GM23338 (cell line): ENCODE results near the gene PKHD1. TPM values are rescaled to one million over a fixed set of nuclear protein-coding genes. Genes with fewer than 3 reads are reported as not detected.

Experiments used
- ATAC-seq: fragments of 200-7000 bp; cut with Tn5 transposase; 3 replicates; pipeline ENCODE4 v1.9.1; 2020
- DNase-seq: peaks from one replicate; pipeline ENCODE4 v3.0.0-alpha.2; 2015; ENCODE audit warnings: low spot score
- H2AFZ ChIP-seq: fragments of 200-600 bp; sonication (generic); 2 replicates; pipeline ENCODE4 v1.8.0; 2016; ENCODE audit warnings: antibody characterized with exemption, mild to moderate bottlenecking, moderate library complexity
- H3F3A ChIP-seq: fragments of 200-600 bp; sonication (generic); replicated peaks from 2 replicates; pipeline ENCODE4 v1.8.0; 2017; ENCODE audit warnings: antibody characterized with exemption, mixed run types, low read depth
- H3K27ac ChIP-seq: fragments of 200-600 bp; sonication (generic); 2 replicates; pipeline ENCODE4 v1.6.1; 2016; ENCODE audit warnings: low read depth
- H3K27me3 ChIP-seq: fragments of 200-600 bp; sonication (generic); 2 replicates; pipeline ENCODE4 v1.8.0; 2016; ENCODE audit warnings: mild to moderate bottlenecking, mixed run types, moderate library complexity; ENCODE audit not compliant: insufficient read depth
- H3K36me3 ChIP-seq: fragments of 200-600 bp; sonication (generic); 2 replicates; pipeline ENCODE4 v1.8.0; 2016; ENCODE audit warnings: mild to moderate bottlenecking; ENCODE audit not compliant: insufficient read depth
- H3K4me1 ChIP-seq: fragments of 200-600 bp; sonication (generic); 2 replicates; pipeline ENCODE4 v1.8.0; 2016; ENCODE audit warnings: mild to moderate bottlenecking, moderate library complexity; ENCODE audit not compliant: insufficient read depth
- H3K4me2 ChIP-seq: fragments of 200-600 bp; sonication (generic); 2 replicates; pipeline ENCODE4 v1.7.1; 2017; ENCODE audit warnings: mixed run types
- H3K4me3 ChIP-seq: fragments of 200-600 bp; sonication (generic); 2 replicates; pipeline ENCODE4 v1.6.1; 2016; ENCODE audit warnings: mixed run types
- H3K79me2 ChIP-seq: fragments of 200-600 bp; sonication (generic); replicated peaks from 2 replicates; pipeline ENCODE4 v1.8.0; 2017; ENCODE audit warnings: mild to moderate bottlenecking; ENCODE audit not compliant: insufficient read depth
- H3K9me2 ChIP-seq: fragments of 200-600 bp; sonication (generic); 2 replicates; pipeline ENCODE4 v1.8.0; 2017; ENCODE audit not compliant: insufficient read depth
- H4K20me1 ChIP-seq: fragments of 200-600 bp; sonication (generic); replicated peaks from 2 replicates; pipeline ENCODE4 v1.8.0; 2017; ENCODE audit warnings: mild to moderate bottlenecking; ENCODE audit not compliant: insufficient read depth
- H3K27ac Mint-ChIP-seq: 2 replicates; pipeline ENCODE4 v1.8.0; 2020; ENCODE audit warnings: inconsistent platforms, mild to moderate bottlenecking, moderate library complexity, mixed read lengths
- H3K27me3 Mint-ChIP-seq: 3 replicates; pipeline ENCODE4 v1.8.0; 2022; ENCODE audit warnings: low read depth, mild to moderate bottlenecking, moderate library complexity, mixed read lengths, inconsistent platforms; ENCODE audit not compliant: insufficient read depth, poor library complexity
- H3K36me3 Mint-ChIP-seq: 3 replicates; pipeline ENCODE4 v1.8.0; 2021; ENCODE audit warnings: low read depth, mild to moderate bottlenecking, inconsistent platforms, moderate library complexity, mixed read lengths
- H3K4me1 Mint-ChIP-seq: 3 replicates; pipeline ENCODE4 v1.8.0; 2020; ENCODE audit warnings: mild to moderate bottlenecking, inconsistent platforms, mixed read lengths
- H3K4me3 Mint-ChIP-seq: 3 replicates; pipeline ENCODE4 v1.8.0; 2021; ENCODE audit warnings: moderate library complexity, mild to moderate bottlenecking, inconsistent platforms, mixed read lengths
- H3K9me3 Mint-ChIP-seq: 3 replicates; pipeline ENCODE4 v1.8.0; 2020; ENCODE audit warnings: moderate library complexity, mild to moderate bottlenecking, inconsistent platforms, mixed read lengths
- CTCF ChIP-seq, 2 experiments: fragments of 200-600 bp in 1 of 2; sonication (generic) in 1 of 2; conservative IDR thresholded peaks; 2 replicates each; pipeline versions ENCODE4 v1.5.1 to v1.6.1; 2016 to 2017; ENCODE audit warnings: antibody characterized with exemption in 2 of 2, low read depth in 2 of 2, mild to moderate bottlenecking in 2 of 2, moderate library complexity in 1 of 2
- ETS1 ChIP-seq: IDR thresholded peaks from 2 replicates; pipeline ENCODE4 v1.6.1; 2016; ENCODE audit warnings: antibody characterized with exemption
- EZH2 ChIP-seq: fragments of 200-600 bp; sonication (generic); IDR thresholded peaks from one replicate; pipeline ENCODE4 v1.8.0; 2017; ENCODE audit warnings: antibody characterized with exemption, mild to moderate bottlenecking, low read depth; ENCODE audit not compliant: unreplicated experiment
- EZH2phosphoT487 ChIP-seq: fragments of 200-600 bp; sonication (generic); IDR thresholded peaks from one replicate; pipeline ENCODE4 v1.8.1; 2018; ENCODE audit warnings: antibody characterized with exemption; ENCODE audit not compliant: unreplicated experiment
- JUNB ChIP-seq: IDR thresholded peaks from one replicate; pipeline ENCODE4 v1.6.1; 2016; ENCODE audit warnings: antibody characterized with exemption; ENCODE audit not compliant: unreplicated experiment
- ZNF114 ChIP-seq: fragments of 250-450 bp; sonication (Bioruptor Pico); IDR thresholded peaks from 2 replicates; pipeline ENCODE4 v1.5.0; 2020; ENCODE audit warnings: mild to moderate bottlenecking, moderate library complexity
- ZNF331 ChIP-seq: fragments of 250-450 bp; sonication (Bioruptor Pico); IDR thresholded peaks from 2 replicates; pipeline ENCODE4 v1.5.0; 2020; ENCODE audit warnings: low read depth, mild to moderate bottlenecking, moderate library complexity
- polyA plus RNA-seq: library from polyadenylated mRNA; unstranded; fragments of >200 nt; fragmentation: Nextera tagmentation; extraction: Ambion mirVana; gene quantifications from 2 replicates; pipeline ENCODE4 v1.2.1, GENCODE V29; 2016
- total RNA-seq: library from RNA; depleted of rRNA; stranded (reverse); fragments of >200 nt; shearing (Covaris generic); gene quantifications from 2 replicates; pipeline ENCODE4 v1.2.3, GENCODE V29; 2014
- TF ChIP-seq, protein P1 (sequence below): IDR thresholded peaks from one replicate; pipeline ENCODE4 v1.6.1; 2018; ENCODE audit warnings: antibody characterized with exemption; ENCODE audit not compliant: unreplicated experiment
- TF ChIP-seq, protein P2 (sequence below): fragments of 250-450 bp; sonication (Bioruptor Pico); IDR thresholded peaks from 2 replicates; pipeline ENCODE4 v1.5.0; 2020; ENCODE audit warnings: mild to moderate bottlenecking, moderate library complexity

Gene PKHD1
- total and polyA plus RNA-seq, 2 experiments from 2014 or later, result 0.03 to 0.07 TPM

- no peaks in the 10 kb centered on the region for H3K27me3 ChIP-seq
- TF ChIP-seq EZH2, result no peak
- no peak for TF ChIP-seq ZNF114 (CRISPR knock-in tag)
- no peak for TF ChIP-seq JUNB
- no peak for TF ChIP-seq EZH2phosphoT487
- no peak for TF ChIP-seq ETS1
- TF ChIP-seq, protein P1, sequence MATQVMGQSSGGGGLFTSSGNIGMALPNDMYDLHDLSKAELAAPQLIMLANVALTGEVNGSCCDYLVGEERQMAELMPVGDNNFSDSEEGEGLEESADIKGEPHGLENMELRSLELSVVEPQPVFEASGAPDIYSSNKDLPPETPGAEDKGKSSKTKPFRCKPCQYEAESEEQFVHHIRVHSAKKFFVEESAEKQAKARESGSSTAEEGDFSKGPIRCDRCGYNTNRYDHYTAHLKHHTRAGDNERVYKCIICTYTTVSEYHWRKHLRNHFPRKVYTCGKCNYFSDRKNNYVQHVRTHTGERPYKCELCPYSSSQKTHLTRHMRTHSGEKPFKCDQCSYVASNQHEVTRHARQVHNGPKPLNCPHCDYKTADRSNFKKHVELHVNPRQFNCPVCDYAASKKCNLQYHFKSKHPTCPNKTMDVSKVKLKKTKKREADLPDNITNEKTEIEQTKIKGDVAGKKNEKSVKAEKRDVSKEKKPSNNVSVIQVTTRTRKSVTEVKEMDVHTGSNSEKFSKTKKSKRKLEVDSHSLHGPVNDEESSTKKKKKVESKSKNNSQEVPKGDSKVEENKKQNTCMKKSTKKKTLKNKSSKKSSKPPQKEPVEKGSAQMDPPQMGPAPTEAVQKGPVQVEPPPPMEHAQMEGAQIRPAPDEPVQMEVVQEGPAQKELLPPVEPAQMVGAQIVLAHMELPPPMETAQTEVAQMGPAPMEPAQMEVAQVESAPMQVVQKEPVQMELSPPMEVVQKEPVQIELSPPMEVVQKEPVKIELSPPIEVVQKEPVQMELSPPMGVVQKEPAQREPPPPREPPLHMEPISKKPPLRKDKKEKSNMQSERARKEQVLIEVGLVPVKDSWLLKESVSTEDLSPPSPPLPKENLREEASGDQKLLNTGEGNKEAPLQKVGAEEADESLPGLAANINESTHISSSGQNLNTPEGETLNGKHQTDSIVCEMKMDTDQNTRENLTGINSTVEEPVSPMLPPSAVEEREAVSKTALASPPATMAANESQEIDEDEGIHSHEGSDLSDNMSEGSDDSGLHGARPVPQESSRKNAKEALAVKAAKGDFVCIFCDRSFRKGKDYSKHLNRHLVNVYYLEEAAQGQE, result no peak
- TF ChIP-seq ZNF331 (CRISPR knock-in tag), result no peak
- TF ChIP-seq, protein P2, sequence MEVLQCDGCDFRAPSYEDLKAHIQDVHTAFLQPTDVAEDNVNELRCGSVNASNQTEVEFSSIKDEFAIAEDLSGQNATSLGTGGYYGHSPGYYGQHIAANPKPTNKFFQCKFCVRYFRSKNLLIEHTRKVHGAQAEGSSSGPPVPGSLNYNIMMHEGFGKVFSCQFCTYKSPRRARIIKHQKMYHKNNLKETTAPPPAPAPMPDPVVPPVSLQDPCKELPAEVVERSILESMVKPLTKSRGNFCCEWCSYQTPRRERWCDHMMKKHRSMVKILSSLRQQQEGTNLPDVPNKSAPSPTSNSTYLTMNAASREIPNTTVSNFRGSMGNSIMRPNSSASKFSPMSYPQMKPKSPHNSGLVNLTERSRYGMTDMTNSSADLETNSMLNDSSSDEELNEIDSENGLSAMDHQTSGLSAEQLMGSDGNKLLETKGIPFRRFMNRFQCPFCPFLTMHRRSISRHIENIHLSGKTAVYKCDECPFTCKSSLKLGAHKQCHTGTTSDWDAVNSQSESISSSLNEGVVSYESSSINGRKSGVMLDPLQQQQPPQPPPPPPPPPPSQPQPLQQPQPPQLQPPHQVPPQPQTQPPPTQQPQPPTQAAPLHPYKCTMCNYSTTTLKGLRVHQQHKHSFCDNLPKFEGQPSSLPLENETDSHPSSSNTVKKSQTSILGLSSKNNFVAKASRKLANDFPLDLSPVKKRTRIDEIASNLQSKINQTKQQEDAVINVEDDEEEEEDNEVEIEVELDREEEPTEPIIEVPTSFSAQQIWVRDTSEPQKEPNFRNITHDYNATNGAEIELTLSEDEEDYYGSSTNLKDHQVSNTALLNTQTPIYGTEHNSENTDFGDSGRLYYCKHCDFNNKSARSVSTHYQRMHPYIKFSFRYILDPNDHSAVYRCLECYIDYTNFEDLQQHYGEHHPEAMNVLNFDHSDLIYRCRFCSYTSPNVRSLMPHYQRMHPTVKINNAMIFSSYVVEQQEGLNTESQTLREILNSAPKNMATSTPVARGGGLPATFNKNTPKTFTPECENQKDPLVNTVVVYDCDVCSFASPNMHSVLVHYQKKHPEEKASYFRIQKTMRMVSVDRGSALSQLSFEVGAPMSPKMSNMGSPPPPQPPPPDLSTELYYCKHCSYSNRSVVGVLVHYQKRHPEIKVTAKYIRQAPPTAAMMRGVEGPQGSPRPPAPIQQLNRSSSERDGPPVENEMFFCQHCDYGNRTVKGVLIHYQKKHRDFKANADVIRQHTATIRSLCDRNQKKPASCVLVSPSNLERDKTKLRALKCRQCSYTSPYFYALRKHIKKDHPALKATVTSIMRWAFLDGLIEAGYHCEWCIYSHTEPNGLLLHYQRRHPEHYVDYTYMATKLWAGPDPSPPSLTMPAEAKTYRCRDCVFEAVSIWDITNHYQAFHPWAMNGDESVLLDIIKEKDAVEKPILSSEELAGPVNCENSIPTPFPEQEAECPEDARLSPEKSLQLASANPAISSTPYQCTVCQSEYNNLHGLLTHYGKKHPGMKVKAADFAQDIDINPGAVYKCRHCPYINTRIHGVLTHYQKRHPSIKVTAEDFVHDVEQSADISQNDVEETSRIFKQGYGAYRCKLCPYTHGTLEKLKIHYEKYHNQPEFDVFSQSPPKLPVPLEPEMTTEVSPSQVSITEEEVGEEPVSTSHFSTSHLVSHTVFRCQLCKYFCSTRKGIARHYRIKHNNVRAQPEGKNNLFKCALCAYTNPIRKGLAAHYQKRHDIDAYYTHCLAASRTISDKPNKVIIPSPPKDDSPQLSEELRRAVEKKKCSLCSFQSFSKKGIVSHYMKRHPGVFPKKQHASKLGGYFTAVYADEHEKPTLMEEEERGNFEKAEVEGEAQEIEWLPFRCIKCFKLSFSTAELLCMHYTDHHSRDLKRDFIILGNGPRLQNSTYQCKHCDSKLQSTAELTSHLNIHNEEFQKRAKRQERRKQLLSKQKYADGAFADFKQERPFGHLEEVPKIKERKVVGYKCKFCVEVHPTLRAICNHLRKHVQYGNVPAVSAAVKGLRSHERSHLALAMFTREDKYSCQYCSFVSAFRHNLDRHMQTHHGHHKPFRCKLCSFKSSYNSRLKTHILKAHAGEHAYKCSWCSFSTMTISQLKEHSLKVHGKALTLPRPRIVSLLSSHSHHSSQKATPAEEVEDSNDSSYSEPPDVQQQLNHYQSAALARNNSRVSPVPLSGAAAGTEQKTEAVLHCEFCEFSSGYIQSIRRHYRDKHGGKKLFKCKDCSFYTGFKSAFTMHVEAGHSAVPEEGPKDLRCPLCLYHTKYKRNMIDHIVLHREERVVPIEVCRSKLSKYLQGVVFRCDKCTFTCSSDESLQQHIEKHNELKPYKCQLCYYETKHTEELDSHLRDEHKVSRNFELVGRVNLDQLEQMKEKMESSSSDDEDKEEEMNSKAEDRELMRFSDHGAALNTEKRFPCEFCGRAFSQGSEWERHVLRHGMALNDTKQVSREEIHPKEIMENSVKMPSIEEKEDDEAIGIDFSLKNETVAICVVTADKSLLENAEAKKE (CRISPR knock-in tag), result no peak
- no peak for TF ChIP-seq CTCF (conservative IDR thresholded peaks at IDR 0.05; ENCODE audit: low read depth in 2 of 2)
- no peaks in the 10 kb centered on the region for H3K27me3 Mint-ChIP-seq
- H3K4me2 ChIP-seq, result no peak overlapping the region
- H3K4me3 Mint-ChIP-seq, result no peak overlapping the region
- H3F3A ChIP-seq, result no peaks in the 10 kb centered on the region
- no peaks in the 10 kb centered on the region for H4K20me1 ChIP-seq
- peaks cover 3% of the 10 kb centered on the region; the same call in 2 of the 3 replicates for H3K36me3 Mint-ChIP-seq
- H3K36me3 ChIP-seq, result no peaks in the 10 kb centered on the region
- DNase-seq (no peak), ATAC-seq (no peak)
- no peak overlapping the region for H3K4me3 ChIP-seq
- no peaks in the 10 kb centered on the region for H3K79me2 ChIP-seq
- H2AFZ ChIP-seq, result no peak overlapping the region
- no peak overlapping the region for H3K27ac Mint-ChIP-seq
- no peak overlapping the region for H3K27ac ChIP-seq
- H3K4me1 ChIP-seq, result peaks cover 7% of the 10 kb centered on the region; the same call in 1 of the 2 replicates
- H3K9me3 Mint-ChIP-seq, result peaks cover 8% of the 10 kb centered on the region; the same call in 2 of the 3 replicates
- peaks cover 7% of the 10 kb centered on the region for H3K4me1 Mint-ChIP-seq
- H3K9me2 ChIP-seq, result no peaks in the 10 kb centered on the region
Observed at GRCh38 chr6:51585264-51585663, 502.1 kb downstream of the PKHD1 start.
